CD14-positive monocyte (primary cell): ENCODE data around the gene CARS2. TPM values are rescaled to one million over a fixed set of nuclear protein-coding genes. Genes with fewer than 3 reads are reported as not detected.
A peak's percentile ranks its signal among the peaks of the same experiment; 100 is the strongest.

ENCODE experiments used
- DNase-seq, 3 donors: peaks; one replicate each; pipeline ENCODE4 v3.0.0-alpha.2; 2011 to 2022
- H2AFZ ChIP-seq: 2 replicates; pipeline ENCODE4 v1.6.0; 2012; ENCODE audit warnings: mild to moderate bottlenecking, low read depth, low read length, inconsistent platforms; ENCODE audit not compliant: insufficient read depth, poor library complexity, severe bottlenecking
- H3K27ac ChIP-seq, 2 donors: 1 replicate in 1 of 2; 2 replicates in 1 of 2; pipeline ENCODE4 v1.5.1; 2012 to 2013; ENCODE audit warnings: low read length in 2 of 2, control low read depth in 1 of 2, inconsistent platforms in 1 of 2, low read depth in 1 of 2, mild to moderate bottlenecking in 1 of 2
- H3K27me3 ChIP-seq, 2 donors: one replicate each; pipeline versions ENCODE4 v1.6.0 to v1.6.1; 2011 to 2013; ENCODE audit warnings: low read length in 2 of 2; ENCODE audit not compliant: control insufficient read depth in 2 of 2, insufficient read depth in 2 of 2
- H3K36me3 ChIP-seq, 2 donors: replicated peaks in 1 of 2; 1 replicate in 1 of 2; 2 replicates in 1 of 2; pipeline versions ENCODE4 v1.5.1 to v1.6.1; 2012 to 2013; ENCODE audit warnings: low read length in 2 of 2, control low read depth in 1 of 2, inconsistent platforms in 1 of 2, mild to moderate bottlenecking in 1 of 2; ENCODE audit not compliant: insufficient read depth in 2 of 2, control insufficient read depth in 1 of 2
- H3K4me1 ChIP-seq, 2 donors: 1 replicate in 1 of 2; 2 replicates in 1 of 2; pipeline versions ENCODE4 v1.5.1 to v1.6.1; 2012 to 2013; ENCODE audit warnings: low read length in 2 of 2, control low read depth in 1 of 2, inconsistent platforms in 1 of 2, mild to moderate bottlenecking in 1 of 2, moderate library complexity in 1 of 2; ENCODE audit not compliant: insufficient read depth in 2 of 2, control insufficient read depth in 1 of 2
- H3K4me2 ChIP-seq: replicated peaks from 2 replicates; pipeline ENCODE3; 2012; ENCODE audit warnings: low read length, moderate library complexity, mild to moderate bottlenecking; ENCODE audit not compliant: poor library complexity, severe bottlenecking; ENCODE audit errors: extremely low read depth
- H3K4me3 ChIP-seq, 3 experiments: fragments of 200-600 bp in 1 of 3; sonication (generic) in 1 of 3; replicated peaks in 1 of 3; 1 replicate in 2 of 3; 2 replicates in 1 of 3; pipeline ENCODE4 v1.5.1; 2011 to 2013; ENCODE audit warnings: low read length in 3 of 3, mild to moderate bottlenecking in 3 of 3, control low read depth in 2 of 3, low read depth in 2 of 3, inconsistent platforms in 1 of 3, moderate library complexity in 1 of 3
- H3K79me2 ChIP-seq: 2 replicates; pipeline ENCODE4 v1.6.0; 2012; ENCODE audit warnings: mild to moderate bottlenecking, control low read depth, inconsistent platforms, low read length, moderate library complexity; ENCODE audit not compliant: insufficient read depth
- H3K9ac ChIP-seq: 2 replicates; pipeline ENCODE4 v1.6.0; 2017; ENCODE audit warnings: low read length, mild to moderate bottlenecking; ENCODE audit not compliant: insufficient read depth, poor library complexity, severe bottlenecking
- H3K9me3 ChIP-seq, 2 donors: replicated peaks in 1 of 2; 1 replicate in 1 of 2; 2 replicates in 1 of 2; pipeline versions ENCODE4 v1.5.1 to v1.6.1; 2012 to 2013; ENCODE audit warnings: low read length in 2 of 2, control low read depth in 1 of 2; ENCODE audit not compliant: control insufficient read depth in 1 of 2, insufficient read depth in 1 of 2
- H4K20me1 ChIP-seq: 2 replicates; pipeline ENCODE4 v1.6.0; 2012; ENCODE audit warnings: mild to moderate bottlenecking, low read length, control low read depth, moderate library complexity; ENCODE audit not compliant: insufficient read depth
- H3K27ac Mint-ChIP-seq, 7 donors: one replicate each; pipeline ENCODE4 v1.8.0; 2020; ENCODE audit warnings: mild to moderate bottlenecking in 7 of 7, mixed read lengths in 7 of 7, moderate library complexity in 6 of 7, inconsistent platforms in 2 of 7
- H3K27me3 Mint-ChIP-seq, 3 donors: one replicate each; pipeline ENCODE4 v1.8.0; 2021 to 2022; ENCODE audit warnings: low read depth in 3 of 3, mild to moderate bottlenecking in 3 of 3, mixed read lengths in 3 of 3, moderate library complexity in 3 of 3, inconsistent platforms in 1 of 3
- H3K36me3 Mint-ChIP-seq, 2 donors: one replicate each; pipeline ENCODE4 v1.8.0; 2020; ENCODE audit warnings: mixed read lengths in 2 of 2, inconsistent platforms in 1 of 2, mild to moderate bottlenecking in 1 of 2
- H3K4me1 Mint-ChIP-seq: one replicate; pipeline ENCODE4 v1.8.0; 2020; ENCODE audit warnings: mild to moderate bottlenecking, mixed read lengths
- H3K4me3 Mint-ChIP-seq, 2 donors: one replicate each; pipeline ENCODE4 v1.8.0; 2020; ENCODE audit warnings: mild to moderate bottlenecking in 2 of 2, mixed read lengths in 2 of 2, moderate library complexity in 1 of 2
- H3K9me3 Mint-ChIP-seq, 7 donors: one replicate each; pipeline ENCODE4 v1.8.0; 2020 to 2022; ENCODE audit warnings: mixed read lengths in 7 of 7, mild to moderate bottlenecking in 6 of 7, moderate library complexity in 6 of 7, inconsistent platforms in 2 of 7
- CTCF ChIP-seq: fragments of 200-600 bp; IDR thresholded peaks from one replicate; pipeline ENCODE4 v1.8.0; 2022; ENCODE audit warnings: antibody characterized with exemption, mild to moderate bottlenecking
- WGBS: methylation state at CpG from one replicate; pipeline ENCODE4 v1.1.5; 2013; ENCODE audit warnings: missing lambda C conversion rate; ENCODE audit not compliant: insufficient coverage; 5-methylcytosine and 5-hydroxymethylcytosine counted together
- intact Hi-C, 2 donors: fragments of 100-400 bp; cut with micrococcal nuclease; formaldehyde crosslinking; loops; one replicate each; pipeline versions ENCODE4 v1.15.0 to v1.15.1; 2023
- polyA plus RNA-seq, 3 donors: library from polyadenylated mRNA; depleted of rRNA in 1 of 3; unstranded in 2 of 3; stranded (reverse) in 1 of 3; fragments of 300-500 nt in 2 of 3; fragments of >200 nt in 1 of 3; fragmentation: Illumina TruSeq in 2 of 3; gene quantifications; 1 replicate in 2 of 3; 2 replicates in 1 of 3; pipeline ENCODE4 v1.2.3, GENCODE V29; 2012 to 2021

Gene CARS2
- polyA plus RNA-seq, 3 donors, result 130 to 305 (median 227) TPM

GRCh38 chr13:110689041-110689440 is 16.9 kb downstream of the CARS2 start:
- Mint-ChIP-seq H3K9me3 (peaks cover 0 to 2% (median 0%) of the 10 kb centered on the region in 7 donors), H3K27ac (peak overlapping the region in 1 of 7 donors; percentile 37), H3K4me3 (no peak overlapping the region), H3K27me3 (no peaks in the 10 kb centered on the region), H3K4me1 (no peaks in the 10 kb centered on the region), H3K36me3 (peaks cover 62 to 80% of the 10 kb centered on the region in 2 donors)
- no peaks in the 10 kb centered on the region for H3K4me1 ChIP-seq
- intact Hi-C loops, result no loop called here
- H3K9me3 ChIP-seq, result no peaks in the 10 kb centered on the region
- no peak overlapping the region for H3K4me2 ChIP-seq
- H2AFZ ChIP-seq, result no peak overlapping the region
- H4K20me1 ChIP-seq, result no peaks in the 10 kb centered on the region
- H3K27me3 ChIP-seq, result no peaks in the 10 kb centered on the region
- H3K79me2 ChIP-seq, result peaks cover 10% of the 10 kb centered on the region
- peaks cover 63 to 87% of the 10 kb centered on the region in 2 donors for H3K36me3 ChIP-seq
- peak overlapping the region in 1 of 2 donors; percentile 43 for H3K27ac ChIP-seq
- no peak for TF ChIP-seq CTCF
- no peak overlapping the region for H3K4me3 ChIP-seq
- no peak overlapping the region for H3K9ac ChIP-seq
- DNase-seq, result no peak
- 98% methylated on average over 3 of the region's 9 CpGs for WGBS

GRCh38 chr13:110687736-110688135 is 18.2 kb downstream of the CARS2 start:
- Mint-ChIP-seq H3K27ac (no peak overlapping the region), H3K36me3 (peaks cover 59 to 82% of the 10 kb centered on the region in 2 donors), H3K4me3 (no peak overlapping the region), H3K4me1 (peaks cover 2% of the 10 kb centered on the region), H3K9me3 (peaks cover 0 to 2% (median 0%) of the 10 kb centered on the region in 7 donors), H3K27me3 (no peaks in the 10 kb centered on the region)
- H3K9ac ChIP-seq, result no peak overlapping the region
- no peaks in the 10 kb centered on the region for H3K9me3 ChIP-seq
- H3K79me2 ChIP-seq, result peaks cover 10% of the 10 kb centered on the region
- H3K4me1 ChIP-seq, result no peaks in the 10 kb centered on the region
- no peak for TF ChIP-seq CTCF
- H2AFZ ChIP-seq, result no peak overlapping the region
- H3K27ac ChIP-seq, result no peak overlapping the region
- no peaks in the 10 kb centered on the region for H4K20me1 ChIP-seq
- WGBS, result 97% methylated on average over 11 of the region's 16 CpGs
- no peaks in the 10 kb centered on the region for H3K27me3 ChIP-seq
- peaks cover 58 to 90% of the 10 kb centered on the region in 2 donors for H3K36me3 ChIP-seq
- intact Hi-C loops, result no loop called here
- DNase-seq, result no peak
- no peak overlapping the region for H3K4me2 ChIP-seq
- H3K4me3 ChIP-seq, result no peak overlapping the region
